ENCODE measurements around the gene UBE2C.

DNA sequence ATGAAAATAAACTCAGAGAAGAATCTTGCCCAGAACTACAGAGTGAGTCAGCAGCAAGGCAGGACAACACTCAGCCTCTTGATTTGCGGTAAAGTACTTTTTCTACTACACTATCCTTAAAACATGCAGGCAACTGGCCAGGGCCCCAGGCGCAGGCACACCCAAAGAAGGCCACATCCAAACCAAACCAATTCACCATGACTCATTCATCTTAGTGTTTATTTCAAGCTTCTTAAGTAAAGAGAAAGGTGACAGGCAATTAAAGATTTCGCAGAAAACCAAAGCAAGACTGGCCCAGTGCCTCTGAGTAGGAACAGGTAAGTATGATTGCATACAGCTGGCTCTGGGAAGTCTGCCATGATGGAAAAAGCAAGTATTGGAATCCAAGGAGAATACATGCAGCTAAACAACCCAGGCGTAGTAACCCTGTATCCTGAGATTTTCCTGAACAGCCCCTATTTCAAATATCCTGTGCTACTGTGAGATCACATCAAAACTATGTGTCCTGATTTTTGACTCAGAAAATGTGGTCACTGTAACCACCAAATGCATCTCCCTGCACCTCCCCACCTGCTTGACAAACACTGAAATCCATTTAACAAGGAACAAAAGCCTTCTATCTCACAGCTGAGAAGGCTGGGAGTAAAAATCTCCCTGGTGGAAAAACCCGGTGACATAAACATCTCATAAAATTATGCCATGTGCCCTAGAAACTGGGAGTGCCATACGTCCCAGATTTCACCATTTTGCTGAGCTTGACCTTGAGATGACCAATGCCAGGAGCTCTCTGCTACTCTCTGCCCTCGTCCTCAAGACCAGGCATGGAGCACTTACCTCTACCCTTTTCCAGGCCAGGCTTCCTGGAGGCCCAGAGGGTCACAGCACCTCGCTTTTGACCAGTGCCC lies 33.2 kb upstream of the UBE2C start:
- TF ChIP-seq, protein P1, sequence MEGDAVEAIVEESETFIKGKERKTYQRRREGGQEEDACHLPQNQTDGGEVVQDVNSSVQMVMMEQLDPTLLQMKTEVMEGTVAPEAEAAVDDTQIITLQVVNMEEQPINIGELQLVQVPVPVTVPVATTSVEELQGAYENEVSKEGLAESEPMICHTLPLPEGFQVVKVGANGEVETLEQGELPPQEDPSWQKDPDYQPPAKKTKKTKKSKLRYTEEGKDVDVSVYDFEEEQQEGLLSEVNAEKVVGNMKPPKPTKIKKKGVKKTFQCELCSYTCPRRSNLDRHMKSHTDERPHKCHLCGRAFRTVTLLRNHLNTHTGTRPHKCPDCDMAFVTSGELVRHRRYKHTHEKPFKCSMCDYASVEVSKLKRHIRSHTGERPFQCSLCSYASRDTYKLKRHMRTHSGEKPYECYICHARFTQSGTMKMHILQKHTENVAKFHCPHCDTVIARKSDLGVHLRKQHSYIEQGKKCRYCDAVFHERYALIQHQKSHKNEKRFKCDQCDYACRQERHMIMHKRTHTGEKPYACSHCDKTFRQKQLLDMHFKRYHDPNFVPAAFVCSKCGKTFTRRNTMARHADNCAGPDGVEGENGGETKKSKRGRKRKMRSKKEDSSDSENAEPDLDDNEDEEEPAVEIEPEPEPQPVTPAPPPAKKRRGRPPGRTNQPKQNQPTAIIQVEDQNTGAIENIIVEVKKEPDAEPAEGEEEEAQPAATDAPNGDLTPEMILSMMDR (IDR thresholded peaks at IDR 0.05), result no peak
- TF ChIP-seq POLR2A (IDR thresholded peaks at IDR 0.05; ENCODE audit: low read depth), result no peak

All from esophagus muscularis mucosa (tissue), 3 donors.